ENCODE results near the gene MTERF2.

MTERF2 gene

DNA sequence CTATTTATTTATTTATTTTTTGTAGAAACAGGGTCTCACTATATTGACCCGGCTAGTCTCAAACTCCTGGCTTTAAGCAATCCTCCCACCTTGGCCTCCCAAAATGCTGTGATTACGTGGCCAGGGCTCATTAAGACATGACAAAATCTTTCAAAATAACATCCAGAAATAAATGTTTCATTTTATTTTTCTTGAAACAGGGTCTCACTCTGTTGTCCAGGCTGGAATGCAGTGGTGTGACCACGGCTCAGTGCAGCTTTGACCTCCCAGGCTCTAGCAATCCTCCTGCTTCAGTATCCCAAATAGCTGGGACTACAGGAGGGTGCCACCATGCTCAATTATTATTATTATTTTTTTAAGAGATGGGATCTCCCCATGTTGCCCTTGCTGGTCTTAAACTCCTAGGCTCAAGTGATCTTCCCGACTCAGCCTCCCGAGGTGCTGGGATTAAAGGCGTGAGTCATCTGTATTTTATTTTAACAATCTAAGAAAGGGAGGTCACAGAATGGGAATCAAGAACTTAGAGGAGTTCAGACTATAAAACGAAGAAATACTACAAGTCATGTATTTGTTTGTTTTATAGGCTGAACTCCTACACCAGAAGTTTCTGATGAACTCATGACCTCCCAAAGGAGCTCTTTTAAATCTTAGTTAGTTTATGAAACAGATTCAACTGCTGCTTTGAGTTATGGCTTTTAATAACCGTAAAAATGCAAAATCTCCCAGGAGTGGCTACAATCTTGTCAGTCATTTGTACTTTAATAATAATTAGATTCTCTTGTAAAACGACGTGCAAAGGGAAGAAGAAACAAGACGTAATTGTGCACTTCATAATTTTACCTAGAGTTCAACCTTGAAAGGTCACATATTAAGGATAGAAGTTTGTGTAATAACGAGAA is 33.3 kb downstream of the MTERF2 start:
- DNase-seq, result no peak

DNA sequence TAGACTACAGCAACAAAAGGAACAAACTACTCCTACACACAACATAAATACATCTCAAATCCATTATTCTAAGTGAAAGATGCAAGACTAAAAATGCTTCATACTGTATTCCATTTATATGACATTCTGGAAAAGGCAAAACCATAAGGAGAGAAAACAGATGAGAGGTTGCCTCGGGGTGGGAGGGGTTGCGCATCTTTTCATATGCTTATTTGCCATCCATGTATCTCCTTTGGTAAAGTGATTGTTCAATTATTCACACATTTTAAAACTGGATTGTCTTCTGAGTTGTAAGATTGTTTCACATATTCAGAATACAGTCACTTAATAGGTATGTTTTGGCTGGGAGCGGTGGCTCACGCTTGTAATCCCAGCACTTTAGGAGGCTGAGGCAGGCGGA is 36.4 kb downstream of the MTERF2 start:
- no peak for DNase-seq

DNA sequence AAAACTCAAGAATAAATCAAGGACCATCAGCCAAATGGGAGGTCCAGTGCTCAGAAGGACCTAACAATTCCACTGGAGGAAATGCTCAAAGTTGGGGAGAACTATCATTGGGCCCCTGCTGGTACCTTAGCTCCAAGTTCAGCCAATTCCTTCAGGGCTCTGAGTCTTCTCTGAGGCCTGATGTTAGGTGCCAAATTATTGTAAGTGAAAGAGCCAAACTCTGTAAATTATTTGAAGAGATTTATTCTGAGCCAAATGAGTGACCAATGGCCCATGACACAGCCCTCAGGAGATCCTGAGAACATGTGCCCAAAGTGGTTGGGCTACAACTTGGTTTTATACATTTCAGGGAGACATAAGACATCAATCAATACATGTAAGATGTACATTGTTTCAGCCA is 39.5 kb downstream of the MTERF2 start:
- DNase-seq, result no peak

DNA sequence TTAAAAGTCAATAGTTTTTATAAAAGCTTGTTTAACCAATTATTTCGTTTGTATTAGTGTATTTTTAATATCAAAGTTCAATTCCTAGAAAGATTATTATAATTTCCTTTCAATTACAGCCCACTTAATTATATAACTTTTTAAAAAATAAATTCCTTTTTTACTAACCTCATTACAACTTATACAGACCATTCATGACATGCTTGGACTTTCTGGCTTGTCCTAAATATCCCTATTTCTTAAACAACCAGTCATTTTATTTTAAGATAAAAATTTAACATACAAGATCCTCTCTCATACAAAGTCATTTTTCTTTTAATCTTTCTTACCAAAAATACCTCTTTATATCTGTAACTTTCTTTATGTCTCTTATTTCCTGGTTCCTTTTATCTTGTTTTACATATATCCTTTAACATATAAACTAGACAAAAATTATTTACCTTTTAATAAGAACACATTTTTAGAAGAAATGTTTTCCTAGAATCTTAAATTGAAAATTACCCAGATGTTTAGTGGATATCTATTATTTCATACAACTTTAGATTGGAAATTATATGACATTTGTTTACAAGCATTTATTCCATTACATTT is 41.6 kb downstream of the MTERF2 start:
- DNase-seq, result no peak

DNA sequence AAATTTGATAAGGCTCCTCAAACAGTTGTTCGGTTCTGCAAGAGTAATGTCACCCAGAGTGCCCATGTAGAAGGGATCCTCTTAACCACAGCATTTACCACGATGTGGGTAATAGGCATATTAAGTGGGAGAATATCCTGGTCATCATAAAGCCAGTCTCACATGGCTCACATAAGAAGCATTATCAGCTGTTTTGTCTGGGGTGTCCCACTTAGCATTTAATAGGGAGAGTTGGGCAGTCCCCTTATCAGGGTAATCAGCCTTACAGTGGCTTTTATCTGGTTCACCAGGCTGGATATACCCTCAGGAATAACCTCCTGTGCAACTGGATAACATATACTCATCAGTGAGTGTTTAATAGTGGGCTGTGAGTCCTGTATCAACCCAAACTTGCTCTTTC is 44.2 kb downstream of the MTERF2 start:
- no peak for DNase-seq

DNA sequence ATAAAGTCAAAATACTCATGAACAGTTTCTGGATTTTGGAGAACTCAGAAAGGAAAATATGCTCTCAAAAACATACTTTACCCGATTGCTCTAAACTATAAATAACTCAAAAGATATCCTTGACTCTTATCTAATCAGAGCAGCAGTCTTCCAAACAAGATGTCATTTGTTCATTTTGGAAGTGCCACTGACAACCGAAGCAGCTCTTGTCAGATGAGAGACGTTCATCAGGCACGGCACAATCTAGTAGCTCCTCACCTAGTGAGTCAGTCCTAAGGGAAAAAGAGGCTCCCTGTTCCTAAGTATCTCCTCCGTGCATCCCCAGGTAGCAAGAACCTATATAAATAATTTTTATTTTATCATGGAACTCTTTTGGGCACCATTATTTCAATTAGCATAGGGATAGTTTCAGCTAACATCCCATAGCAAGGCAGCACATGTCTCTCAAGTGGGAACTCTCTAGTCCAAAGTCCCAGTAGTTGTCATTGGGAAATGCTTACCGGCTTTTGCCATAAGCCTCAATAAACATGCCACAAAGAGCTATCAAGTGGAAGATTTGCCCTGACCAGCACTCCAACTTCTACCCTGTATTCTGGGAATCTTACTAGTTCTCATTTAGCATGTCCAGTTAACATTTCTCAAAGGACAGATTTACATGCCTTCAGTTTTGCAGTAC is 45.3 kb downstream of the MTERF2 start:
- no peak for DNase-seq

DNA sequence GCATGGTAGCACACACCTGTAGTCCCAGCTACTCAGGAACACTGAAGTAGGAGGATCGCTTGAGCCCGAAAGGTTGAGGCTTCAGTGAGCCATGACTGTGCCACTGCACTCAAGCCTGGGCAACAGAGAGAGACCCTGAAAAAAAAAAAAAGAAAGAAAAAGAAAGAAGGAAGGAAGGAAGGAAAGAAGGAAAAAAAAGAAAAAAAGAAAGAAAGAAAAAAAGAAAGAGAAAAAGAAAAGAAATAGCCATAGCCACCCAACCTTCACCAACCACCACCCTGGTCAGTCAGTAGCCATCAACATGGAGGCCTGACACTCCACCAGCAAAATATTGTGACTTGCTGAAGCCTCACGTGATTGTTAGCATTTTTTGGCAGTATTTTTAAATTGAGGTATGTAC is 52.7 kb downstream of the MTERF2 start:
- no peak for DNase-seq

All from NCI-H1092 treated with DMSO at 0.1 percent for 48 hours (cell line).